ENCODE data around the gene APP.

APP gene

GRCh38 chr21:25857308-25858074, 313.1 kb downstream of the APP start:
- no peak for TF ChIP-seq CTCF (IDR thresholded peaks at IDR 0.05; ENCODE audit: control extremely low read depth, extremely low read depth, low read depth, missing control alignments)
- CTCF ChIA-PET = interaction anchor here (1.2 kb wide), 1 partner anchor 10 kb away, joined by 3 read pairs; no protein-coding TSS in a partner anchor
- POLR2A ChIA-PET = no interaction called here
- DNase-seq (ENCODE audit: extremely low spot score) = no peak

GRCh38 chr21:25855576-25855975, 315.0 kb downstream of the APP start:
- no peak for DNase-seq (ENCODE audit: extremely low spot score)
- ChIA-PET CTCF (no interaction called here), POLR2A (no interaction called here)
- no peak for TF ChIP-seq CTCF (IDR thresholded peaks at IDR 0.05; ENCODE audit: control extremely low read depth, extremely low read depth, low read depth, missing control alignments)

GRCh38 chr21:25850126-25850842, 320.3 kb downstream of the APP start:
- CTCF ChIA-PET = no interaction called here

GRCh38 chr21:25848309-25848708, 322.3 kb downstream of the APP start:
- no peak for DNase-seq (ENCODE audit: extremely low spot score)
- ChIA-PET POLR2A (no interaction called here), CTCF (interaction anchor here (1.5 kb wide), 1 partner anchor 47 kb away, joined by 4 read pairs; no protein-coding TSS in a partner anchor)

More at GRCh38 chr21:25850126-25850842, 320.3 kb downstream of the APP start:
- POLR2A ChIA-PET = no interaction called here
- DNase-seq (ENCODE audit: extremely low spot score) = no peak
- TF ChIP-seq CTCF (IDR thresholded peaks at IDR 0.05; ENCODE audit: control extremely low read depth, extremely low read depth, low read depth, missing control alignments) = no peak

GRCh38 chr21:25845729-25846256, 324.8 kb downstream of the APP start:
- CTCF ChIA-PET = interaction anchor here (1.0 to 1.7 kb wide), 4 partner anchors 45 to 240 kb away, joined by 3 to 5 read pairs (median 4); no protein-coding TSS in a partner anchor
- POLR2A ChIA-PET = no interaction called here
- no peak for TF ChIP-seq CTCF (IDR thresholded peaks at IDR 0.05; ENCODE audit: control extremely low read depth, extremely low read depth, low read depth, missing control alignments)
- no peak for DNase-seq (ENCODE audit: extremely low spot score)

More at GRCh38 chr21:25848309-25848708, 322.3 kb downstream of the APP start:
- no peak for TF ChIP-seq CTCF (IDR thresholded peaks at IDR 0.05; ENCODE audit: control extremely low read depth, extremely low read depth, low read depth, missing control alignments)

- ChIA-PET POLR2A (interaction anchor here (0.6 kb wide), 1 partner anchor 39 kb away, joined by 3 read pairs; no protein-coding TSS in a partner anchor), CTCF (interaction anchor here (1.1 to 1.4 kb wide), 3 partner anchors 10 to 20 kb away, joined by 4 to 5 read pairs (median 4); no protein-coding TSS in a partner anchor)
- DNase-seq (ENCODE audit: extremely low spot score) = no peak
- TF ChIP-seq CTCF (IDR thresholded peaks at IDR 0.05; ENCODE audit: control extremely low read depth, extremely low read depth, low read depth, missing control alignments) = no peak
Observed at GRCh38 chr21:25842925-25843324, 327.6 kb downstream of the APP start.
